Tibial nerve (tissue), 4 donors: ENCODE results near the gene ZMYND11. TPM values are rescaled to one million over a fixed set of nuclear protein-coding genes. Genes with fewer than 3 reads are reported as not detected.

Experiments used
- DNase-seq, 2 donors: peaks; one replicate each; pipeline ENCODE4 v3.0.0-alpha.2; 2019; ENCODE audit warnings: low spot score in 2 of 2
- H3K27ac ChIP-seq, 4 donors: fragments of 200-600 bp; sonication (generic) in 3 of 4; one replicate each; pipeline ENCODE4 v1.5.1; 2017 to 2019; ENCODE audit warnings: mild to moderate bottlenecking in 1 of 4
- H3K27me3 ChIP-seq, 2 donors: fragments of 200-600 bp; sonication (generic) in 1 of 2; one replicate each; pipeline versions ENCODE4 v1.5.1 to v1.6.0; 2017 to 2019
- H3K36me3 ChIP-seq, 3 donors: fragments of 200-600 bp; sonication (generic); one replicate each; pipeline ENCODE4 v1.5.1; 2018 to 2019
- H3K4me1 ChIP-seq, 4 donors: fragments of 200-600 bp; sonication (generic) in 3 of 4; one replicate each; pipeline ENCODE4 v1.5.1; 2017 to 2019
- H3K4me3 ChIP-seq, 4 donors: fragments of 200-600 bp; sonication (generic) in 3 of 4; one replicate each; pipeline ENCODE4 v1.5.1; 2017 to 2019; ENCODE audit warnings: mild to moderate bottlenecking in 1 of 4, moderate library complexity in 1 of 4
- H3K9me3 ChIP-seq, 4 donors: fragments of 200-600 bp; sonication (generic) in 3 of 4; one replicate each; pipeline ENCODE4 v1.5.1; 2017 to 2019
- CTCF ChIP-seq, 5 experiments: fragments of 200-600 bp in 3 of 5; fragments of 450-650 bp in 2 of 5; sonication (generic) in 3 of 5; IDR thresholded peaks; one replicate each; pipeline ENCODE4 v1.5.1; 2016 to 2019; ENCODE audit warnings: antibody characterized with exemption in 5 of 5, mild to moderate bottlenecking in 3 of 5, moderate library complexity in 2 of 5
- EP300 ChIP-seq, 2 donors: sonication (generic); formaldehyde crosslinking; IDR thresholded peaks; one replicate each; pipeline ENCODE4 v1.6.1; 2017; ENCODE audit warnings: antibody characterized with exemption in 2 of 2, mild to moderate bottlenecking in 1 of 2
- POLR2A ChIP-seq, 2 donors: fragments of 450-650 bp; IDR thresholded peaks; one replicate each; pipeline ENCODE4 v1.6.1; 2017; ENCODE audit warnings: antibody characterized with exemption in 2 of 2, mild to moderate bottlenecking in 2 of 2, moderate library complexity in 2 of 2
- WGBS, 2 donors: methylation state at CpG; one replicate each; pipeline ENCODE4 v1.1.5; 2018; 5-methylcytosine and 5-hydroxymethylcytosine counted together
- total RNA-seq, 4 donors: library from RNA; depleted of rRNA; stranded (reverse); fragments of >200 nt; gene quantifications; one replicate each; pipeline ENCODE4 v1.1.0, GENCODE V29; 2016

ZMYND11 gene
- total RNA-seq, 4 donors from 2014 or later, result 66.3 to 80.2 (median 69.2) TPM

GRCh38 chr10:279232-279631 lies 144.0 kb downstream of the ZMYND11 start:
- Histone ChIP-seq H3K36me3 (peaks cover 0 to 89% (median 0%) of the 10 kb centered on the region in 3 donors), H3K4me1 (no peaks in the 10 kb centered on the region), H3K9me3 (no peaks in the 10 kb centered on the region), H3K4me3 (no peak overlapping the region), H3K27me3 (no peaks in the 10 kb centered on the region), H3K27ac (no peak overlapping the region)
- DNase-seq, result no peak
- WGBS, 2 donors, result 93 to 94% methylated on average over 9 of the region's 9 CpGs
- TF ChIP-seq CTCF (IDR thresholded peaks at IDR 0.05) (no peak), POLR2A (IDR thresholded peaks at IDR 0.05) (no peak), EP300 (IDR thresholded peaks at IDR 0.05) (no peak)

- no peak overlapping the region for H3K4me3 ChIP-seq
- TF ChIP-seq EP300 (IDR thresholded peaks at IDR 0.05) (no peak), POLR2A (IDR thresholded peaks at IDR 0.05) (no peak), CTCF (IDR thresholded peaks at IDR 0.05) (no peak)
- no peaks in the 10 kb centered on the region for H3K4me1 ChIP-seq
- H3K27me3 ChIP-seq, result no peaks in the 10 kb centered on the region
- H3K36me3 ChIP-seq, result peaks cover 0 to 93% (median 0%) of the 10 kb centered on the region in 3 donors
- H3K27ac ChIP-seq, result no peak overlapping the region
- 91 to 94% methylated on average over 10 of the region's 10 CpGs for WGBS, 2 donors
- no peaks in the 10 kb centered on the region for H3K9me3 ChIP-seq
- no peak for DNase-seq
These were observed 144.4 kb downstream of the ZMYND11 start for GRCh38 chr10:279655-280054.

DNA sequence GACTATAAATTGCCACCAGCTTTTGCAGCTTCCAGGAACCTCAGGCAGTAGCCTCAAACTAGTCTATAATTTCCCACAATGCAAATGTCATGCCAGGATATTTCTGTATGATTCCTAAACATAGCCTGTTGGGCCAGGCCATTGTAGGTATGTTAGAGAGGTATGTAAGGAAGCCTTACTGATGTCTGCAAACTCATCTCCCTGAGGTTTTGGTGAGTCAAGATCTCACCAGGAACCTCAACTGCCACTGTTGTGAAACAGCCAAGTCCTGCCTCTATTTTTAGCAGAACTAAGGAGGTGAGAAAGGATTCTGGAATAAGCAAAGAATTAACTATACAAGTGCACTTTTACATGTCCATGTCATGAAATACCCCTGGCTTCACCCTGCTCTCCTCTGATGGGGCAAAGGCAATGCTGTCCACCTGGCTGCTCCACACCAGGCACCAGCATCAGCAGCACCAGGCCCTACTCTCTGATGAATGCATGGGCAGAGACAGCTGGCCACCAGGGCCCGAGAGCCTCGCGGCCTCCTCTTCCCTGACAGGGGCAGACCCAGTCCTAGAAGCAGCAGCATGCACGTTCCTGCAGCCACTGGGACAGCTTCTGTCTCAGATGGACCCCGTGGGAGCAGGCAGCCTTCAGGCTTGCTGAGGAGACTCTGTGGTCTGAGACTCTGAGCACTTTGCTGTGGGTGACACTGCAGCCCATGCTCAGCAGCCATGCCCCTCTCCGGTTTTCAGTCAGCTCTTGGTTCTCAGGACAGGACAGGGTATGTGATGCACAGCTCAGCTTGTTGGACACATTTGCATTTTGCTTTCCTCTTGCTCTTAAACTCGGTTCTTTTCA lies 147.3 kb downstream of the ZMYND11 start:
- H3K36me3 ChIP-seq, result peaks cover 0 to 98% (median 9%) of the 10 kb centered on the region in 3 donors
- WGBS, 2 donors, result 81 to 90% methylated on average over 7 of the region's 7 CpGs

GRCh38 chr10:283140-283479 lies 147.9 kb downstream of the ZMYND11 start:
- Histone ChIP-seq H3K36me3 (peaks cover 0 to 98% (median 9%) of the 10 kb centered on the region in 3 donors), H3K27ac (no peak overlapping the region), H3K4me1 (no peaks in the 10 kb centered on the region), H3K9me3 (no peaks in the 10 kb centered on the region), H3K27me3 (no peaks in the 10 kb centered on the region), H3K4me3 (no peak overlapping the region)
- no peak for DNase-seq
- no peak for TF ChIP-seq POLR2A (IDR thresholded peaks at IDR 0.05)
- TF ChIP-seq CTCF (IDR thresholded peaks at IDR 0.05), result no peak
- TF ChIP-seq EP300 (IDR thresholded peaks at IDR 0.05), result no peak
- 90 to 95% methylated on average over 8 of the region's 8 CpGs for WGBS, 2 donors

More for the DNA sequence above, 147.3 kb downstream of the ZMYND11 start:
- DNase-seq, result no peak
- no peak for TF ChIP-seq EP300 (IDR thresholded peaks at IDR 0.05)
- TF ChIP-seq POLR2A (IDR thresholded peaks at IDR 0.05), result no peak
- TF ChIP-seq CTCF (IDR thresholded peaks at IDR 0.05), result no peak
- Histone ChIP-seq H3K4me1 (no peaks in the 10 kb centered on the region), H3K4me3 (no peak overlapping the region), H3K9me3 (no peaks in the 10 kb centered on the region), H3K27me3 (no peaks in the 10 kb centered on the region), H3K27ac (no peak overlapping the region)

- H3K4me3 ChIP-seq, result no peak overlapping the region
- no peak for DNase-seq
- no peaks in the 10 kb centered on the region for H3K4me1 ChIP-seq
- H3K27ac ChIP-seq, result no peak overlapping the region
- WGBS, 2 donors, result 85 to 86% methylated on average over 7 of the region's 7 CpGs
- no peaks in the 10 kb centered on the region for H3K27me3 ChIP-seq
- TF ChIP-seq POLR2A (IDR thresholded peaks at IDR 0.05) (no peak), CTCF (IDR thresholded peaks at IDR 0.05) (no peak), EP300 (IDR thresholded peaks at IDR 0.05) (no peak)
- no peaks in the 10 kb centered on the region for H3K9me3 ChIP-seq
- peaks cover 0 to 98% (median 9%) of the 10 kb centered on the region in 3 donors for H3K36me3 ChIP-seq
These were observed 148.7 kb downstream of the ZMYND11 start for GRCh38 chr10:283916-284356.
